MM.1S (cell line): ENCODE results near the gene SUCLG1.

Source experiments
- DNase-seq: peaks from one replicate; pipeline ENCODE4 v3.0.0-alpha.2; 2015
- H2AFZ ChIP-seq: fragments of 300-600 bp; sonication (generic); 2 replicates; pipeline ENCODE4 v1.6.0; 2016; ENCODE audit warnings: antibody characterized with exemption, low read length
- H3F3A ChIP-seq: fragments of 300-600 bp; sonication (generic); 2 replicates; pipeline ENCODE4 v1.6.1; 2016; ENCODE audit warnings: mild to moderate bottlenecking, antibody characterized with exemption, low read length, moderate library complexity, mixed read lengths; ENCODE audit not compliant: insufficient read depth
- H3K27ac ChIP-seq: fragments of 300-600 bp; sonication (generic); 2 replicates; pipeline ENCODE4 v1.5.1; 2016; ENCODE audit warnings: mild to moderate bottlenecking, low read length
- H3K27me3 ChIP-seq: fragments of 300-600 bp; sonication (generic); replicated peaks from 2 replicates; pipeline ENCODE4 v1.6.0; 2016; ENCODE audit warnings: low read length; ENCODE audit not compliant: insufficient read depth
- H3K36me3 ChIP-seq: fragments of 300-600 bp; sonication (generic); replicated peaks from 2 replicates; pipeline ENCODE4 v1.6.1; 2016; ENCODE audit warnings: mild to moderate bottlenecking, low read length, mixed read lengths; ENCODE audit not compliant: insufficient read depth
- H3K4me1 ChIP-seq: fragments of 300-600 bp; sonication (generic); 2 replicates; pipeline ENCODE4 v1.6.1; 2016; ENCODE audit warnings: low read length, mixed read lengths
- H3K4me2 ChIP-seq: fragments of 300-600 bp; sonication (generic); 2 replicates; pipeline ENCODE4 v1.6.0; 2016; ENCODE audit warnings: low read depth, low read length
- H3K4me3 ChIP-seq: fragments of 300-600 bp; sonication (generic); 2 replicates; pipeline ENCODE4 v1.5.1; 2016; ENCODE audit warnings: low read length, mixed read lengths
- H3K79me2 ChIP-seq: fragments of 300-600 bp; sonication (generic); 2 replicates; pipeline ENCODE4 v1.6.1; 2016; ENCODE audit warnings: mixed run types, low read length, mixed read lengths
- H3K9ac ChIP-seq: fragments of 300-600 bp; sonication (generic); 2 replicates; pipeline ENCODE4 v1.6.1; 2016; ENCODE audit warnings: low read length, mixed read lengths
- H3K9me2 ChIP-seq: fragments of 300-600 bp; sonication (generic); replicated peaks from 2 replicates; pipeline ENCODE4 v1.6.1; 2016; ENCODE audit warnings: mild to moderate bottlenecking, low read length, mixed read lengths; ENCODE audit not compliant: insufficient read depth
- H3K9me3 ChIP-seq: fragments of 300-600 bp; sonication (generic); replicated peaks from 2 replicates; pipeline ENCODE4 v1.6.1; 2016; ENCODE audit warnings: mild to moderate bottlenecking, low read length, mixed read lengths; ENCODE audit not compliant: insufficient read depth
- H4K20me1 ChIP-seq: fragments of 300-600 bp; sonication (generic); 2 replicates; pipeline ENCODE4 v1.6.1; 2016; ENCODE audit warnings: mild to moderate bottlenecking, low read length, moderate library complexity, mixed read lengths; ENCODE audit not compliant: insufficient read depth
- CTCF ChIP-seq: fragments of 300-600 bp; sonication (generic); IDR thresholded peaks from 2 replicates; pipeline ENCODE4 v1.5.1; 2016; ENCODE audit warnings: antibody characterized with exemption, low read length, mixed read lengths
- EZH2 ChIP-seq: fragments of 300-600 bp; sonication (generic); optimal IDR thresholded peaks from 2 replicates; pipeline ENCODE3; 2017; ENCODE audit warnings: low read depth, mild to moderate bottlenecking, antibody characterized with exemption, low read length, mixed read lengths
- EZH2phosphoT487 ChIP-seq: fragments of 300-600 bp; sonication (generic); IDR thresholded peaks from 2 replicates; pipeline ENCODE4 v1.6.1; 2018; ENCODE audit warnings: antibody characterized with exemption, low read length

Gene SUCLG1

GRCh38 chr2:84373866-84374265 lies 85.2 kb downstream of the SUCLG1 start:
- H3K79me2 ChIP-seq, result no peaks in the 10 kb centered on the region
- H2AFZ ChIP-seq, result no peak overlapping the region
- H3K9me2 ChIP-seq, result no peaks in the 10 kb centered on the region
- H3K4me3 ChIP-seq, result no peak overlapping the region
- TF ChIP-seq EZH2, result no peak
- TF ChIP-seq CTCF, result no peak
- TF ChIP-seq EZH2phosphoT487, result no peak
- H3K4me2 ChIP-seq, result no peak overlapping the region
- no peaks in the 10 kb centered on the region for H3K9me3 ChIP-seq
- H3K27ac ChIP-seq, result no peak overlapping the region
- H3K9ac ChIP-seq, result no peak overlapping the region
- no peaks in the 10 kb centered on the region for H3K27me3 ChIP-seq
- H4K20me1 ChIP-seq, result no peaks in the 10 kb centered on the region
- no peak for DNase-seq
- no peaks in the 10 kb centered on the region for H3F3A ChIP-seq
- H3K4me1 ChIP-seq, result no peaks in the 10 kb centered on the region
- no peaks in the 10 kb centered on the region for H3K36me3 ChIP-seq
